DOHH2 (cell line): ENCODE measurements around the gene FAM83F.

Source experiments
- H3F3A ChIP-seq: fragments of 200-600 bp; sonication (generic), shearing (Covaris generic); 2 replicates; pipeline ENCODE4 v1.6.0; 2016; ENCODE audit warnings: antibody characterized with exemption, mild to moderate bottlenecking; ENCODE audit not compliant: control insufficient read depth, insufficient read depth
- H3K27ac ChIP-seq: fragments of 200-600 bp; sonication (generic); 2 replicates; pipeline ENCODE4 v1.5.1; 2014; ENCODE audit warnings: low read depth, mild to moderate bottlenecking, low read length, moderate library complexity
- H3K27me3 ChIP-seq: fragments of 200-600 bp; sonication (generic); 2 replicates; pipeline ENCODE4 v1.6.1; 2014; ENCODE audit warnings: mild to moderate bottlenecking, low read length, mixed read lengths; ENCODE audit not compliant: control insufficient read depth
- H3K36me3 ChIP-seq: fragments of 200-600 bp; sonication (generic); 2 replicates; pipeline ENCODE4 v1.6.1; 2014; ENCODE audit warnings: mild to moderate bottlenecking, low read length, moderate library complexity, mixed read lengths; ENCODE audit not compliant: control insufficient read depth
- H3K4me1 ChIP-seq: fragments of 200-600 bp; sonication (generic); 2 replicates; pipeline ENCODE4 v1.6.1; 2014; ENCODE audit warnings: mild to moderate bottlenecking, low read length, mixed read lengths; ENCODE audit not compliant: control insufficient read depth
- H3K4me2 ChIP-seq: fragments of 200-600 bp; sonication (generic); 2 replicates; pipeline ENCODE4 v1.6.0; 2014; ENCODE audit warnings: mild to moderate bottlenecking, low read length, moderate library complexity
- H3K4me3 ChIP-seq: fragments of 200-600 bp; sonication (generic); 2 replicates; pipeline ENCODE4 v1.5.1; 2014; ENCODE audit warnings: mild to moderate bottlenecking, low read length, mixed read lengths
- H3K79me2 ChIP-seq: fragments of 200-600 bp; sonication (generic); 2 replicates; pipeline ENCODE4 v1.6.1; 2014; ENCODE audit warnings: mild to moderate bottlenecking, low read length, mixed read lengths; ENCODE audit not compliant: control insufficient read depth
- H3K9me2 ChIP-seq: fragments of 200-600 bp; sonication (generic); replicated peaks from 2 replicates; pipeline ENCODE4 v1.6.1; 2014; ENCODE audit warnings: mild to moderate bottlenecking, low read length, mixed read lengths; ENCODE audit not compliant: control insufficient read depth
- H3K9me3 ChIP-seq: fragments of 200-600 bp; sonication (generic); 2 replicates; pipeline ENCODE4 v1.6.1; 2014; ENCODE audit warnings: antibody characterized with exemption, low read length, mixed read lengths; ENCODE audit not compliant: control insufficient read depth, insufficient read depth
- H4K20me1 ChIP-seq: fragments of 200-600 bp; sonication (generic); 2 replicates; pipeline ENCODE4 v1.6.0; 2014; ENCODE audit warnings: low read depth, mild to moderate bottlenecking, antibody characterized with exemption, low read length, moderate library complexity; ENCODE audit not compliant: control insufficient read depth, insufficient read depth
- EZH2phosphoT487 ChIP-seq: fragments of 200-600 bp; sonication (generic); IDR thresholded peaks from 2 replicates; pipeline ENCODE4 v1.6.1; 2017; ENCODE audit warnings: borderline replicate concordance, mild to moderate bottlenecking, antibody characterized with exemption, low read length, moderate library complexity, mixed read lengths
- TF ChIP-seq, protein P1 (sequence below): fragments of 200-600 bp; sonication (generic); IDR thresholded peaks from one replicate; pipeline ENCODE4 v1.5.1; 2014; ENCODE audit warnings: antibody characterized with exemption, mild to moderate bottlenecking, low read depth, low read length; ENCODE audit not compliant: poor library complexity, severe bottlenecking

The FAM83F gene

DNA sequence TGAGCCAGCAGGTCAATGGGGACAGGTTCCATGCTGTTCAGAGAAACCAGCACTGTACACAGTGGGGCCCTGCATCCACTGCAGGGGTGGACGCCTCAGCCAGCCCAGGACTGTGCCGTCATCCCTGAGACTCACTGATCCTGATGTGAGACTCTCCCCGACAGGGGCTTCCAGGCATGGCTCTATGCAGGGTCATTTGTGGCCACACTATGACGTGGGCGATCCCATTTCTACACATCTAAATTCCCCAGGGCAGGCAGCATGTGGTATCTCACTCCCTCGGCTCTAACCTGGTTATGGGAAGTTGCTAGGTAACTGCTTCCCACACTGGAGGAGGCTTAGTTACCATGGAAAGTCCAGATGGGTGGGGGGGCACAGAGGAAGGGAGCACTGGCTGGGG, 14.2 kb upstream of the FAM83F start:
- Histone ChIP-seq H3K9me3 (no peaks in the 10 kb centered on the region), H3K4me1 (no peaks in the 10 kb centered on the region), H3K9me2 (no peaks in the 10 kb centered on the region), H3K36me3 (no peaks in the 10 kb centered on the region), H3F3A (no peaks in the 10 kb centered on the region), H3K27me3 (peaks cover 33% of the 10 kb centered on the region), H3K27ac (no peak overlapping the region), H4K20me1 (no peaks in the 10 kb centered on the region), H3K4me2 (no peak overlapping the region), H3K4me3 (no peak overlapping the region), H3K79me2 (no peaks in the 10 kb centered on the region)
- TF ChIP-seq EZH2phosphoT487: no peak
- TF ChIP-seq, protein P1, sequence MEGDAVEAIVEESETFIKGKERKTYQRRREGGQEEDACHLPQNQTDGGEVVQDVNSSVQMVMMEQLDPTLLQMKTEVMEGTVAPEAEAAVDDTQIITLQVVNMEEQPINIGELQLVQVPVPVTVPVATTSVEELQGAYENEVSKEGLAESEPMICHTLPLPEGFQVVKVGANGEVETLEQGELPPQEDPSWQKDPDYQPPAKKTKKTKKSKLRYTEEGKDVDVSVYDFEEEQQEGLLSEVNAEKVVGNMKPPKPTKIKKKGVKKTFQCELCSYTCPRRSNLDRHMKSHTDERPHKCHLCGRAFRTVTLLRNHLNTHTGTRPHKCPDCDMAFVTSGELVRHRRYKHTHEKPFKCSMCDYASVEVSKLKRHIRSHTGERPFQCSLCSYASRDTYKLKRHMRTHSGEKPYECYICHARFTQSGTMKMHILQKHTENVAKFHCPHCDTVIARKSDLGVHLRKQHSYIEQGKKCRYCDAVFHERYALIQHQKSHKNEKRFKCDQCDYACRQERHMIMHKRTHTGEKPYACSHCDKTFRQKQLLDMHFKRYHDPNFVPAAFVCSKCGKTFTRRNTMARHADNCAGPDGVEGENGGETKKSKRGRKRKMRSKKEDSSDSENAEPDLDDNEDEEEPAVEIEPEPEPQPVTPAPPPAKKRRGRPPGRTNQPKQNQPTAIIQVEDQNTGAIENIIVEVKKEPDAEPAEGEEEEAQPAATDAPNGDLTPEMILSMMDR: no peak

DNA sequence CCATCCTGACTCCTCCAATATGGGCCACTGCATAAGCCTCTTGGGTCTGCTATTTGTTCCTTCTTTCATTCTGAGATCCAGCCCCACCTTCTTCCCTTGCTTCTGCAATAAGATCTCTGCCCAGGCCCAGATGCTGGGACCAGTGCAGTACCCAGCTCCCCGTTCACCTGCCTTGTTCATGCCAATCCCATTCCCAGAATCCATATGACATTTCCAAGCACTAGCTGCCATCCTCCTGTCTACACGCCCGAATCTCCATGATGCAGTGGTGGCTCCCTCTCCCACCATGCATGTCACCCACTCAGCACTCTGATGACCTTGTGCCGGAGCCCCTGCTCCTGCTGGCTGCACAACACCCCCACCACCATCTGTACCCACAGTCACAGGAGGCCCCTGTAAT, 11.4 kb upstream of the FAM83F start:
- Histone ChIP-seq H4K20me1 (no peaks in the 10 kb centered on the region), H3K4me2 (no peak overlapping the region), H3K27ac (no peak overlapping the region), H3K27me3 (peaks cover 15% of the 10 kb centered on the region), H3K4me3 (no peak overlapping the region), H3F3A (no peaks in the 10 kb centered on the region), H3K79me2 (no peaks in the 10 kb centered on the region), H3K9me2 (no peaks in the 10 kb centered on the region), H3K4me1 (no peaks in the 10 kb centered on the region), H3K9me3 (no peaks in the 10 kb centered on the region), H3K36me3 (no peaks in the 10 kb centered on the region)
- TF ChIP-seq, protein P1: no peak
- no peak for TF ChIP-seq EZH2phosphoT487

DNA sequence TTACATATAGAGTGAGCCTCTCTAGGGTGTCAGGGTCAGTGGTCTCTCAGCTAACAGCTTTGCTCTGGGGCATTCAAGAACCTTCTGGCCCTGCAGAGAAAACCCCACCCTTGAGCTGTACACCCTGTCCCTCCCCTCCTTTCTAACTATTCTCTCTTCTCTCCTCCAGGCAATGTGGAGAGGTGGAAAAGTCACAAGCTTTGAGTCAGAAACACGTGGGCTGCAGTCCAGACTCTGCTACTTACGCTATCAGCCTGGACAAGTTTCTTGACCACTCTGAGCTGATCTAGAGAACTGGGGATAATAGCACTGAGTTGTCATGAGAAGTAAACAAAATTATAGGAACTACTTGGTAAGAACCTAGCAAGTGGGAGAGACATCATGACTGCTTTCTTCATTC, 10.7 kb upstream of the FAM83F start:
- TF ChIP-seq, protein P1: no peak
- no peak for TF ChIP-seq EZH2phosphoT487
- H3K27me3 ChIP-seq: peaks cover 20% of the 10 kb centered on the region
- no peaks in the 10 kb centered on the region for H3K79me2 ChIP-seq

DNA sequence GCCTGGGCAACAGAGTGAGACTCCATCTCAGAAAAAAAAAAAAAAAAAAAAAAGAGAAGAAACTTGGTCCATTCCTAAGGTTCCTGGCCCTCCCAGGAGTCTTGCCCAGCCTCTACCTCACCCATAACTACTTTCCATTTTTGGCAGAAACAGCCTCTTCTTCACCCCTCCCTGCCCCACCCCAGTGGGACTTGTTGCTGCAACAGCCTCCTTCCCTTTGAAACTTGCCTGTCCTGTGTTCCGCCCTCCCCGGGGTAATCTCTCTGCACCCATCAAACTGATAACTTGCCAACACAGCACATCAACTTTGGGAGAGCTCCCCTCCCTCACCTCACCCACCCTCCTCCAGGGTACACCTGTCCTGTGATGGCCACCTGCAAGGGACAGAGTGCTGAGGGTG, 10.0 kb upstream of the FAM83F start:
- Histone ChIP-seq H3K4me3 (no peak overlapping the region), H3K36me3 (no peaks in the 10 kb centered on the region), H3K27me3 (peaks cover 27% of the 10 kb centered on the region), H4K20me1 (no peaks in the 10 kb centered on the region), H3K4me1 (no peaks in the 10 kb centered on the region), H3K9me3 (no peaks in the 10 kb centered on the region), H3K9me2 (no peaks in the 10 kb centered on the region), H3K4me2 (no peak overlapping the region), H3K27ac (no peak overlapping the region), H3K79me2 (no peaks in the 10 kb centered on the region), H3F3A (no peaks in the 10 kb centered on the region)
- TF ChIP-seq EZH2phosphoT487: no peak
- TF ChIP-seq, protein P1: no peak

More for the DNA sequence above, 10.7 kb upstream of the FAM83F start:
- H3K36me3 ChIP-seq: no peaks in the 10 kb centered on the region
- H3K4me3 ChIP-seq: no peak overlapping the region
- H3K4me2 ChIP-seq: no peak overlapping the region
- H3F3A ChIP-seq: no peaks in the 10 kb centered on the region
- no peaks in the 10 kb centered on the region for H3K9me3 ChIP-seq
- no peak overlapping the region for H3K27ac ChIP-seq
- no peaks in the 10 kb centered on the region for H3K4me1 ChIP-seq
- no peaks in the 10 kb centered on the region for H4K20me1 ChIP-seq
- H3K9me2 ChIP-seq: no peaks in the 10 kb centered on the region
